DOHH2 (cell line): ENCODE results near the gene DHRS12.

Source experiments
- CTCF ChIP-seq: fragments of 200-600 bp; sonication (generic); IDR thresholded peaks from one replicate; pipeline ENCODE4 v1.5.1; 2014; ENCODE audit warnings: antibody characterized with exemption, mild to moderate bottlenecking, low read depth, low read length; ENCODE audit not compliant: poor library complexity, severe bottlenecking
- EZH2phosphoT487 ChIP-seq: fragments of 200-600 bp; sonication (generic); IDR thresholded peaks from 2 replicates; pipeline ENCODE4 v1.6.1; 2017; ENCODE audit warnings: borderline replicate concordance, mild to moderate bottlenecking, antibody characterized with exemption, low read length, moderate library complexity, mixed read lengths

GRCh38 chr13:51820016-51820597 is 16.1 kb upstream of the DHRS12 start:
- TF ChIP-seq CTCF: no peak
- TF ChIP-seq EZH2phosphoT487: no peak
